Upper lobe of right lung (tissue), 1 donor: ENCODE results near the gene EML4. TPM values are rescaled to one million over a fixed set of nuclear protein-coding genes. Genes with fewer than 3 reads are reported as not detected.
A peak's percentile ranks its signal among the peaks of the same experiment; 100 is the strongest.

Source experiments
- ATAC-seq: fragments of 200-7000 bp; cut with Tn5 transposase; one replicate; pipeline ENCODE4 v1.9.1; 2020; ENCODE audit warnings: mild to moderate bottlenecking, moderate library complexity
- DNase-seq: peaks from one replicate; pipeline ENCODE4 v3.0.0-alpha.2; 2020
- H3K27ac ChIP-seq: fragments of 200-600 bp; one replicate; pipeline ENCODE4 v1.8.0; 2022
- H3K27me3 ChIP-seq: fragments of 200-600 bp; one replicate; pipeline ENCODE4 v1.8.0; 2022; ENCODE audit warnings: mild to moderate bottlenecking
- H3K36me3 ChIP-seq: fragments of 200-600 bp; one replicate; pipeline ENCODE4 v1.8.0; 2022
- H3K4me1 ChIP-seq: fragments of 200-600 bp; one replicate; pipeline ENCODE4 v1.8.0; 2022
- H3K4me3 ChIP-seq: fragments of 200-600 bp; one replicate; pipeline ENCODE4 v1.8.0; 2022; ENCODE audit warnings: mild to moderate bottlenecking
- H3K9me3 ChIP-seq: fragments of 200-600 bp; one replicate; pipeline ENCODE4 v1.8.0; 2022
- CTCF ChIP-seq: fragments of 200-600 bp; IDR thresholded peaks from one replicate; pipeline ENCODE4 v1.8.0; 2022; ENCODE audit warnings: antibody characterized with exemption
- intact Hi-C: fragments of 100-400 bp; cut with DNase I; formaldehyde crosslinking; loops from one replicate; pipeline ENCODE4 v1.11.0; 2022
- total RNA-seq: library from RNA; stranded (reverse); fragmentation: NEBNext Ultra II Directional; extraction: Animal tissue kit (Norgen Biotek cat#: 25700); gene quantifications from one replicate; pipeline ENCODE4 v1.2.1, GENCODE V29; 2021
- donor health status: DM: no; HTN: yes; CAD: no; lungs with severe emphysema.

Gene EML4
- total RNA-seq, 1 donor from 2014 or later: 83.0 TPM

- H3K36me3 ChIP-seq: no peaks in the 10 kb centered on the region
- H3K27ac ChIP-seq: no peak overlapping the region
- peaks cover 39% of the 10 kb centered on the region for H3K4me1 ChIP-seq
- DNase-seq (no peak), ATAC-seq (no peak)
- no peak for TF ChIP-seq CTCF
- H3K4me3 ChIP-seq: no peak overlapping the region
- no peaks in the 10 kb centered on the region for H3K27me3 ChIP-seq
- intact Hi-C loops: no loop called here
- no peaks in the 10 kb centered on the region for H3K9me3 ChIP-seq
Observed at GRCh38 chr2:42192652-42193566, 23.8 kb downstream of the EML4 start.

GRCh38 chr2:42193722-42194187, 24.6 kb downstream of the EML4 start:
- Histone ChIP-seq H3K36me3 (no peaks in the 10 kb centered on the region), H3K9me3 (no peaks in the 10 kb centered on the region), H3K27ac (no peak overlapping the region), H3K4me3 (no peak overlapping the region), H3K27me3 (no peaks in the 10 kb centered on the region), H3K4me1 (peaks cover 39% of the 10 kb centered on the region)
- intact Hi-C loops: no loop called here
- DNase-seq: no peak
- ATAC-seq: peak; percentile 50
- TF ChIP-seq CTCF: no peak

- no peaks in the 10 kb centered on the region for H3K27me3 ChIP-seq
- peaks cover 39% of the 10 kb centered on the region for H3K4me1 ChIP-seq
- no peaks in the 10 kb centered on the region for H3K9me3 ChIP-seq
- H3K4me3 ChIP-seq: no peak overlapping the region
- intact Hi-C loops: no loop called here
- no peak for DNase-seq
- TF ChIP-seq CTCF: no peak
- no peak for ATAC-seq
- no peak overlapping the region for H3K27ac ChIP-seq
- no peaks in the 10 kb centered on the region for H3K36me3 ChIP-seq
Observed at GRCh38 chr2:42194428-42194827, 25.3 kb downstream of the EML4 start.

- H3K27me3 ChIP-seq: no peaks in the 10 kb centered on the region
- no peaks in the 10 kb centered on the region for H3K9me3 ChIP-seq
- TF ChIP-seq CTCF: no peak
- peaks cover 45% of the 10 kb centered on the region for H3K4me1 ChIP-seq
- H3K4me3 ChIP-seq: no peak overlapping the region
- intact Hi-C loops: no loop called here
- no peak overlapping the region for H3K27ac ChIP-seq
- no peak for ATAC-seq
- DNase-seq: no peak
- no peaks in the 10 kb centered on the region for H3K36me3 ChIP-seq
Observed at GRCh38 chr2:42195559-42195958, 26.4 kb downstream of the EML4 start.

GRCh38 chr2:42196070-42196402, 26.9 kb downstream of the EML4 start:
- TF ChIP-seq CTCF: no peak

More at GRCh38 chr2:42196070-42196402, 26.9 kb downstream of the EML4 start:
- Histone ChIP-seq H3K9me3 (no peaks in the 10 kb centered on the region), H3K4me3 (no peak overlapping the region), H3K36me3 (no peaks in the 10 kb centered on the region), H3K27me3 (no peaks in the 10 kb centered on the region), H3K4me1 (peaks cover 50% of the 10 kb centered on the region), H3K27ac (no peak overlapping the region)
- ATAC-seq (no peak), DNase-seq (no peak)
- intact Hi-C loops: no loop called here
